Activated CD4-positive, CD25-positive, alpha-beta regulatory T cell (primary cell): Measurements from ENCODE around the gene CD14.
"Not testable (repeated sequence)": the region's sequence is repeated elsewhere in the genome, so short reads cannot be mapped to it uniquely, and the experiment has no call there.

Experiments
- DNase-seq, 4 experiments: peaks; one replicate each; lab custom pipeline; 2025; lab: John Stamatoyannopoulos, UW

The CD14 gene

GRCh38 chr5:140635291-140636257 is 2.6 kb upstream of the CD14 start:
- DNase-seq, result no peak

GRCh38 chr5:140634103-140634502 is 1.1 kb upstream of the CD14 start:
- DNase-seq, result no peak

GRCh38 chr5:140633501-140633900 is 526 bp upstream of the CD14 start:
- DNase-seq, result no peak

DNA sequence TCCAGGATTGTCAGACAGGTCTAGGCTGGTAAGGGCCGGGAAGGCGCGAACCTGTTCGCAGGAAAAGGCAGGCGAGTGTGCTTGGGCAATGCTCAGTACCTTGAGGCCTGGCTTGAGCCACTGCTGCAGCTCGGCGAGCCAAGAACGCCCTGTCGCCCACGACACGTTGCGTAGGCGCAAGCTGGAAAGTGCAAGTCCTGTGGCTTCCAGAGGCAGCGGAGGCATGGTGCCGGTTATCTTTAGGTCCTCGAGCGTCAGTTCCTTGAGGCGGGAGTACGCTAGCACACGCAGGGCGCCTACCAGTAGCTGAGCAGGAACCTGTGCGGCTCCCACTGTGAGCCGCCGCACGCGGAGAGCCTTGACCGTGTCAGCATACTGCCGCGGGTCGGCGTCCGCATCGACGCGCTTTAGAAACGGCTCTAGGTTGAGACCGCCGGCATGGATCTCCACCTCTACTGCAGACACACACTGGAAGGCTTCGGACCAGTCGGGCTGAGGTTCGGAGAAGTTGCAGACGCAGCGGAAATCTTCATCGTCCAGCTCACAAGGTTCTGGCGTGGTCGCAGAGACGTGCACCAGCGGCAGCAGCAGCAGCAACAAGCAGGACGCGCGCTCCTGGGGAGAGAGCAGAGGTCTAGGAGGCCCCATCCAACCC is 482 bp downstream of the CD14 start:
- peak in 2 of 4 experiments; percentile 12 to 26 for DNase-seq

DNA sequence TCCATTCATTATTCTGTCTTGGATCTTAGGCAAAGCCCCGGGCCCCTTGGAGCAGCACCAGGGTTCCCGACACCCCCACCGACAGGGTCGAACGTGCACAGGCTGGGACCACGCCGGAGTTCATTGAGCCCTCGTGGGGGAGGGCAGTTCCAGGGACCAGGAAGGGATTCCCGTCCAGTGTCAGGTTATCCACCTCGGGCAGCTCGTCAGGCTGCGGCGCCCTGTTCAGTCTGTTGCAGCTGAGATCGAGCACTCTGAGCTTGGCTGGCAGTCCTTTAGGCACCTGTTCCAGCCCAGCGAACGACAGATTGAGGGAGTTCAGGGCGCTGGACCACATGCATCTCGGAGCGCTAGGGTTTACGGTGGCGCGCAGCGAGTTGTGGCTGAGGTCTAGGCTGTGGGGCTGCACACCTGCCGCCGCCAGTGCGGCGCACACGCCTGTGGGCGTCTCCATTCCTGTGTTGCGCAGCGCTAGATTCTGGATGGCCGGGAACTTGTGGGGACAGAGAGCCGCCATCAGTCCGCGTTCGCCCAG is 1.1 kb downstream of the CD14 start:
- DNase-seq, result no peak

- no peak for DNase-seq
Measured at GRCh38 chr5:140631036-140631417, 1.9 kb downstream of the CD14 start.

GRCh38 chr5:140630292-140631035 is 2.5 kb downstream of the CD14 start:
- no peak for DNase-seq

GRCh38 chr5:140628711-140629110 is 4.3 kb downstream of the CD14 start:
- DNase-seq, result no peak

DNA sequence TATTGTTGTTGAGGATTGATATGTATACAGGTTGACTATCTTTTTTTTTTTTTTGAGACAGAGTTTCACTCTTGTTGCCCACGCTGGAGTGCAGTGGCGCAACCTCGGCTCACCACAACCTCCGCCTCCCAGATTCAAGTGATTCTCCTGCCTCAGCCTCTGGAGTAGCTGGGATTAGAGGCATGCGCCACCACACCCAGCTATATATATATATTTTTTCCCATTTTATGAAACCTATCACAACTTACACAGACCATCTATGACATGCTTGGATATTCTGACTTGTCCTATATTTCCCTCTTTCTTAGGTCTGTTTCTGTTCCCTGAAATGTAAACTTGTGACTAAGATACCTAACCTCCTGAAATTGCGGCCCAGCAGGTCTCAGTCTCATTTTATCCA is 5.0 kb downstream of the CD14 start:
- no peak for DNase-seq

DNA sequence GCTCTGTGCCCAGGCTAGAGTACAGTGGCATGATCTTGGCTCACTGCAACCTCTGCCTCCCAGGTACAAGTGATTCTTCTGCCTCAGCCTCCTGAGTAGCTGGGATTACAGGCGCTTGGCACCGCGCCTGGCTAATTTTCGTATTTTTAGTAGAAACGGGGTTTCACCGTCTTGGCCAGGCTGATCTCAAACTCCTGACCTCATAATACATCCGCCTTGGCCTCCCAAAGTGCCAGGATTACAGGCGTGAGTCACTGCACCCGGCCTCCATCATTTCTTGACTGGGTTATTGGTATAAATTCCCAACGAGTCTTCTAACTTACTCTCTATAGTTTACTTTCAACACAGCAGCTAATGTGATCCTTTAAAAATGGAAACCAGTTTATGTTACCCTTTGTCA is 8.1 kb downstream of the CD14 start:
- not testable (repeated sequence) for DNase-seq

GRCh38 chr5:140623061-140623460 is 9.9 kb downstream of the CD14 start:
- DNase-seq, result not testable (repeated sequence)

GRCh38 chr5:140622301-140622700 is 10.7 kb downstream of the CD14 start:
- no peak for DNase-seq

- no peak for DNase-seq
Measured at GRCh38 chr5:140611020-140611521, 21.9 kb downstream of the CD14 start.

- DNase-seq, result no peak
Measured at GRCh38 chr5:140609126-140609525, 23.8 kb downstream of the CD14 start.

- DNase-seq, result no peak
Measured at GRCh38 chr5:140608722-140609121, 24.3 kb downstream of the CD14 start.

- no peak for DNase-seq
Measured at GRCh38 chr5:140607031-140607430, 25.9 kb downstream of the CD14 start.

- DNase-seq, result no peak
Measured at GRCh38 chr5:140605879-140606278, 27.1 kb downstream of the CD14 start.

GRCh38 chr5:140603734-140604133 is 29.2 kb downstream of the CD14 start:
- no peak for DNase-seq

DNA sequence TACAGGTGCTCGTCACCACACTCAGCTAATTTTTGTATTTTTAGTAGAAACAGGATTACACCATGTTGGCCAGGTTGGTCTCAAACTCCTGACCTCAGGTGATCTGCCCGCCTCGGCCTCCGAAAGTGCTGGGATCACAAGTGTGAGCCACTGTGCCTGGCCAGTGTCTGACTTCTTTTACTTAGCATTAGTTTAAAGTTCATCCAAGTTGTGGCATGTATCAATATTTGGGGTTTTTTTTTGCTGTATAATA is 29.6 kb downstream of the CD14 start:
- DNase-seq, result not testable (repeated sequence)

GRCh38 chr5:140602147-140602546 is 30.8 kb downstream of the CD14 start:
- DNase-seq, result no peak

DNA sequence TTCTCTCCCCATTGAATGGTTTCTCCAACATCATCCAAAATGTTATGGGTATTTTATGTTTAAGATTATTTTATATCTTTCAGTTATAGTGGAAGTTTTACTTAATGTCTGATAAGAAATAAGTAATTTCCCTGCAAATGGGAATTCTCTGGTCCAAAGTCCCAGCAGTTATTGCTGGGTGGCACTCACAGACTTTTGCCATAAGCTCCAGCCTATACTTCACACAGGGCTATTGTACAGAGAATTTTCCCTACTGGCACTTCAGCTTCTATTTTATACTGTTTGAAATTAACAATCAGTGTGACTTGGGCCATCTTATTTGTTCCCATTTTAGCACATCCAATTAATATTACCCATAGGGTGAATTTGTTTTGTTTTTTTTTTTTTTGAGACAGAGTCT is 32.9 kb downstream of the CD14 start:
- no peak for DNase-seq

DNA sequence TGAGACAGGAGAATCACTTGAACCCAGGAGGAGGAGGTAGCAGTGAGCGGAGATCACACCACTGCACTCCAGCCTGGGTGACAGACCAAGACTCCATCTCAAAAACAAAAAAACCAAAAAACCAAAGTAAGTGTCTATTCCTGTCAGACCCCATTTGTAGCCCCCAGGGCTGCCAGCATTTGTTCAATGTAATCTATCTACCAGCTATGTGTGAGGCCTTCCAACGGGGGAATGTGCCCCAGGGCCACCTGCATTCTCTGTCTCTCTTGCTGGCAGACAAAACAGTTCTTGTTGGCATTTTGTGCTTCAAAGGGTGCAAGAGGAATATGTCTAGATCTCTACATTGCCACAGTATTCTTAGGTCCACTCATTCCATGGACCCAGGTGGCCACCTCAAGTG is 34.1 kb downstream of the CD14 start:
- DNase-seq, result no peak
